ENCODE measurements around the gene OPRL1.

GRCh38 chr20:64119681-64120341, 39.9 kb downstream of the OPRL1 start:
- TF ChIP-seq CTCF (IDR thresholded peaks at IDR 0.05) (no peak), POLR2A (IDR thresholded peaks at IDR 0.05) (no peak)

Measured in lower leg skin (tissue), 3 donors.